ENCODE results near the gene ITPK1. TPM values are rescaled to one million over a fixed set of nuclear protein-coding genes. Genes with fewer than 3 reads are reported as not detected.

Gene ITPK1
- total RNA-seq, 2 experiments from 2014 or later: 17.8 to 34.7 TPM

DNA sequence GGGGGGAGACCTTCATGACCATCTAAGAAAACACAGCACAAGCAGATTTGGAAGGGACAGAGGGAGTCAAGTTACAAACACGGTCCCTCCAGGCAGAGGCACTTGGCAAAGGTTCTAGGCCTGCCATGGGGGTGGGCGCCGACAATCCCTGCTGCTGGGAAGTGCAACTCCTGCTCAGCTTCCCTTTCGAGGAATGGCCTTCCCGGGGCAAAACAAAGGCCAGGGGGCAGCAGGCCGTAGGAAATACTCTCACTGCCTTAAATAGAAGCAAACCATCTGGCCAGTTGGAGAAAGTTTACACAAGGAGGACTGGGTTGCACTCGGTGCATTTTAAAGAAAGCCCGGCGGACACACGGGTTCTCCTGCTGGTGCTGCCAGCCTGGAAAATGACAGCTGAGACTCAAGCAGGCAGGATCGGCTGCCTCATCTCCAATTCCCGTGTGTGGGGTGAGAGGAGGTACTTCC is 65.8 kb downstream of the ITPK1 start:
- no peak for DNase-seq (ENCODE audit: low spot score)
- no peaks in the 10 kb centered on the region for H3K79me2 ChIP-seq (ENCODE audit: insufficient read depth, low read depth, low read length)
- no peak overlapping the region for H3K27ac ChIP-seq (ENCODE audit: low read depth, low read length, poor library complexity, severe bottlenecking)
- H3K4me2 ChIP-seq (ENCODE audit: low read length): no peak overlapping the region
- intact Hi-C loops (cut with micrococcal nuclease; ENCODE audit: unreplicated experiment): no loop called here
- CTCF ChIA-PET (ENCODE audit: unreplicated experiment): no interaction called here
- peaks cover 3% of the 10 kb centered on the region for H3K4me1 ChIP-seq (ENCODE audit: insufficient read depth, low read length, poor library complexity, severe bottlenecking)
- TF ChIP-seq CTCF (conservative IDR thresholded peaks at IDR 0.05; ENCODE audit: low read length): no peak
- no peak for TF ChIP-seq EZH2phosphoT487 (IDR thresholded peaks at IDR 0.05; ENCODE audit: borderline replicate concordance, low read depth, low read length)
- no peaks in the 10 kb centered on the region for H3K36me3 ChIP-seq (ENCODE audit: insufficient read depth, low read length)
- POLR2A ChIA-PET: no interaction called here
- H3K9me2 ChIP-seq (ENCODE audit: insufficient read depth, low read length): no peaks in the 10 kb centered on the region
- no peaks in the 10 kb centered on the region for H4K20me1 ChIP-seq (ENCODE audit: insufficient read depth, low read length)
- no peak overlapping the region for H3K4me3 ChIP-seq (ENCODE audit: low read depth, low read length, poor library complexity, severe bottlenecking)
- no TSS peak for BruUV-seq (replicated peaks)
- no peak overlapping the region for H2AFZ ChIP-seq (ENCODE audit: low read length)
- no peaks in the 10 kb centered on the region for H3K9me3 ChIP-seq (ENCODE audit: low read length)

GRCh38 chr14:93049315-93049714 is 66.4 kb downstream of the ITPK1 start:
- Histone ChIP-seq H3K4me3 (ENCODE audit: low read depth, low read length, poor library complexity, severe bottlenecking) (no peak overlapping the region), H3K79me2 (ENCODE audit: insufficient read depth, low read depth, low read length) (no peaks in the 10 kb centered on the region), H3K4me2 (ENCODE audit: low read length) (no peak overlapping the region), H3K9me2 (ENCODE audit: insufficient read depth, low read length) (no peaks in the 10 kb centered on the region), H3K4me1 (ENCODE audit: insufficient read depth, low read length, poor library complexity, severe bottlenecking) (peaks cover 3% of the 10 kb centered on the region), H3K27ac (ENCODE audit: low read depth, low read length, poor library complexity, severe bottlenecking) (no peak overlapping the region), H4K20me1 (ENCODE audit: insufficient read depth, low read length) (no peaks in the 10 kb centered on the region), H3K36me3 (ENCODE audit: insufficient read depth, low read length) (no peaks in the 10 kb centered on the region), H2AFZ (ENCODE audit: low read length) (no peak overlapping the region), H3K9me3 (ENCODE audit: low read length) (no peaks in the 10 kb centered on the region)
- no peak for DNase-seq (ENCODE audit: low spot score)
- TF ChIP-seq CTCF (conservative IDR thresholded peaks at IDR 0.05; ENCODE audit: low read length) (no peak), EZH2phosphoT487 (IDR thresholded peaks at IDR 0.05; ENCODE audit: borderline replicate concordance, low read depth, low read length) (no peak)
- intact Hi-C loops (cut with micrococcal nuclease; ENCODE audit: unreplicated experiment): no loop called here
- BruUV-seq (replicated peaks): no TSS peak
- ChIA-PET POLR2A (no interaction called here), CTCF (ENCODE audit: unreplicated experiment) (no interaction called here)

GRCh38 chr14:93048843-93049242 is 66.9 kb downstream of the ITPK1 start:
- no peak overlapping the region for H3K4me2 ChIP-seq (ENCODE audit: low read length)
- CTCF ChIA-PET (ENCODE audit: unreplicated experiment): no interaction called here
- DNase-seq (ENCODE audit: low spot score): no peak
- intact Hi-C loops (cut with micrococcal nuclease; ENCODE audit: unreplicated experiment): no loop called here
- BruUV-seq (replicated peaks): no TSS peak
- peaks cover 3% of the 10 kb centered on the region for H3K4me1 ChIP-seq (ENCODE audit: insufficient read depth, low read length, poor library complexity, severe bottlenecking)
- no peak overlapping the region for H2AFZ ChIP-seq (ENCODE audit: low read length)
- TF ChIP-seq CTCF (conservative IDR thresholded peaks at IDR 0.05; ENCODE audit: low read length) (no peak), EZH2phosphoT487 (IDR thresholded peaks at IDR 0.05; ENCODE audit: borderline replicate concordance, low read depth, low read length) (no peak)
- H3K9me3 ChIP-seq (ENCODE audit: low read length): no peaks in the 10 kb centered on the region
- H3K27ac ChIP-seq (ENCODE audit: low read depth, low read length, poor library complexity, severe bottlenecking): no peak overlapping the region
- H3K4me3 ChIP-seq (ENCODE audit: low read depth, low read length, poor library complexity, severe bottlenecking): no peak overlapping the region
- POLR2A ChIA-PET: no interaction called here
- no peaks in the 10 kb centered on the region for H3K9me2 ChIP-seq (ENCODE audit: insufficient read depth, low read length)
- no peaks in the 10 kb centered on the region for H4K20me1 ChIP-seq (ENCODE audit: insufficient read depth, low read length)
- no peaks in the 10 kb centered on the region for H3K36me3 ChIP-seq (ENCODE audit: insufficient read depth, low read length)
- no peaks in the 10 kb centered on the region for H3K79me2 ChIP-seq (ENCODE audit: insufficient read depth, low read depth, low read length)

Data from OCI-LY7 (cell line).